B cell (primary cell): ENCODE measurements around the gene HES6. TPM values are rescaled to one million over a fixed set of nuclear protein-coding genes. Genes with fewer than 3 reads are reported as not detected.

Source experiments
- polyA plus RNA-seq: library from polyadenylated mRNA; depleted of rRNA; stranded (reverse); fragments of >200 nt; gene quantifications from 2 replicates; pipeline ENCODE4 v1.2.3, GENCODE V29; 2012
- total RNA-seq, 2 donors: library from RNA; stranded (reverse); fragments of 120-200 nt in 1 of 2; gene quantifications; 1 replicate in 1 of 2; 2 replicates in 1 of 2; pipeline versions ENCODE4 v1.2.3 to v1.2.4, GENCODE V29; 2013 to 2022

HES6 gene
- total and polyA plus RNA-seq, 2 donors (not counting 1 experiment from before 2014, with no cell fraction given) = 6.5 to 14.3 TPM

Other genes starting within 250 kb of the HES6 start
- 36.6 and 42.4 TPM in 2 replicates for gene SCLY, start 179.0 kb downstream of the HES6 start, total RNA-seq
- gene SCLY, start 179.0 kb downstream of the HES6 start, polyA plus RNA-seq = 16.4 and 17.2 TPM in 2 replicates
- gene ESPNL, start 139.7 kb downstream of the HES6 start, total RNA-seq = 1.6 and 2.2 TPM in 2 replicates
- 1.7 and 2.5 TPM in 2 replicates for gene ESPNL, start 139.7 kb downstream of the HES6 start, polyA plus RNA-seq
- gene KLHL30, start 101.4 kb downstream of the HES6 start, total RNA-seq = 0.12 TPM in 1 of 2 replicates, not detected in the other
- 0.06 TPM in 1 of 2 replicates, not detected in the other for gene KLHL30, start 101.4 kb downstream of the HES6 start, polyA plus RNA-seq
- 0.17 and 0.19 TPM in 2 replicates for gene ERFE, start 81.1 kb downstream of the HES6 start, total RNA-seq
- not detected in 2 replicates for gene ERFE, start 81.1 kb downstream of the HES6 start, polyA plus RNA-seq
- gene ILKAP, start 36.3 kb downstream of the HES6 start, total RNA-seq = 98.6 and 102 TPM in 2 replicates
- gene ILKAP, start 36.3 kb downstream of the HES6 start, polyA plus RNA-seq = 82.5 and 100 TPM in 2 replicates
- gene PER2, start 48.6 kb upstream of the HES6 start, total RNA-seq = 11.8 and 12.6 TPM in 2 replicates
- gene PER2, start 48.6 kb upstream of the HES6 start, polyA plus RNA-seq = 3.2 and 4.2 TPM in 2 replicates
- 15.2 and 15.5 TPM in 2 replicates for gene TRAF3IP1, start 80.5 kb upstream of the HES6 start, total RNA-seq
- 1.4 and 4.4 TPM in 2 replicates for gene TRAF3IP1, start 80.5 kb upstream of the HES6 start, polyA plus RNA-seq
- 50.7 and 51.7 TPM in 2 replicates for gene ASB1, start 186.9 kb upstream of the HES6 start, total RNA-seq
- gene ASB1, start 186.9 kb upstream of the HES6 start, polyA plus RNA-seq = 31.9 and 32.7 TPM in 2 replicates